Astrocyte (in vitro differentiated cells and primary cell): ENCODE data around the gene FZR1. TPM values are rescaled to one million over a fixed set of nuclear protein-coding genes. Genes with fewer than 3 reads are reported as not detected.
"Not testable (repeated sequence)": the region's sequence is repeated elsewhere in the genome, so short reads cannot be mapped to it uniquely, and the experiment has no call there.

Experiments used
- DNase-seq: peaks from one replicate; pipeline ENCODE4 v3.0.0-alpha.2; 2010; ENCODE audit warnings: low read depth
- FAIRE-seq: peaks from 2 replicates; lab custom pipeline; 2011; peaks lifted over from hg19 to GRCh38; lab: Jason Lieb, UNC
- H2AFZ ChIP-seq: 2 replicates; pipeline ENCODE4 v1.6.0; 2012; ENCODE audit warnings: low read depth, low read length, inconsistent platforms
- H3K27ac ChIP-seq: 2 replicates; pipeline ENCODE4 v1.5.1; 2011; ENCODE audit warnings: low read depth, low read length, inconsistent platforms
- H3K27me3 ChIP-seq: 2 replicates; pipeline ENCODE4 v1.6.0; 2011; ENCODE audit warnings: low read length, inconsistent platforms; ENCODE audit not compliant: insufficient read depth
- H3K36me3 ChIP-seq: 2 replicates; pipeline ENCODE4 v1.5.1; 2011; ENCODE audit warnings: low read length, inconsistent platforms; ENCODE audit not compliant: insufficient read depth
- H3K4me1 ChIP-seq: 2 replicates; pipeline ENCODE4 v1.5.1; 2011; ENCODE audit warnings: low read length, inconsistent platforms; ENCODE audit not compliant: insufficient read depth
- H3K4me2 ChIP-seq: 2 replicates; pipeline ENCODE4 v1.6.0; 2012; ENCODE audit warnings: low read length, inconsistent platforms
- H3K4me3 ChIP-seq: 2 replicates; pipeline ENCODE4 v1.5.1; 2011; ENCODE audit warnings: low read depth, mild to moderate bottlenecking, low read length, inconsistent platforms; ENCODE audit not compliant: insufficient read depth
- H3K79me2 ChIP-seq: 2 replicates; pipeline ENCODE4 v1.6.0; 2012; ENCODE audit warnings: mild to moderate bottlenecking, low read length, inconsistent platforms; ENCODE audit not compliant: insufficient read depth
- H3K9ac ChIP-seq: 2 replicates; pipeline ENCODE4 v1.6.0; 2012; ENCODE audit warnings: mild to moderate bottlenecking, low read length, inconsistent platforms
- H3K9me3 ChIP-seq: 2 replicates; pipeline ENCODE4 v1.5.1; 2012; ENCODE audit warnings: low read depth, mild to moderate bottlenecking, low read length, inconsistent platforms; ENCODE audit not compliant: insufficient read depth
- H4K20me1 ChIP-seq: 2 replicates; pipeline ENCODE4 v1.6.0; 2012; ENCODE audit warnings: low read length, inconsistent platforms; ENCODE audit not compliant: insufficient read depth
- H3K27ac Mint-ChIP-seq: one replicate; pipeline ENCODE4 v1.8.0; 2021; ENCODE audit warnings: mild to moderate bottlenecking, mixed read lengths; ENCODE audit not compliant: unreplicated experiment
- H3K27me3 Mint-ChIP-seq: one replicate; pipeline ENCODE4 v1.8.0; 2021; ENCODE audit warnings: low read depth, mixed read lengths; ENCODE audit not compliant: unreplicated experiment
- H3K36me3 Mint-ChIP-seq: one replicate; pipeline ENCODE4 v1.8.0; 2021; ENCODE audit warnings: low read depth, mixed read lengths; ENCODE audit not compliant: unreplicated experiment
- H3K4me1 Mint-ChIP-seq: one replicate; pipeline ENCODE4 v1.8.0; 2021; ENCODE audit warnings: low read depth, mixed read lengths; ENCODE audit not compliant: unreplicated experiment
- H3K4me3 Mint-ChIP-seq: one replicate; pipeline ENCODE4 v1.8.0; 2021; ENCODE audit warnings: mild to moderate bottlenecking, moderate library complexity, mixed read lengths; ENCODE audit not compliant: unreplicated experiment
- H3K9me3 Mint-ChIP-seq: one replicate; pipeline ENCODE4 v1.8.0; 2021; ENCODE audit warnings: mild to moderate bottlenecking, mixed read lengths; ENCODE audit not compliant: unreplicated experiment
- EZH2 ChIP-seq: IDR thresholded peaks from 2 replicates; pipeline ENCODE4 v1.6.1; 2012; ENCODE audit warnings: mild to moderate bottlenecking, low read length, inconsistent platforms; ENCODE audit not compliant: insufficient read depth
- total RNA-seq: library from RNA; stranded (reverse); gene quantifications from 2 replicates; pipeline ENCODE4 v1.2.1, GENCODE V29; 2021
- TF ChIP-seq, protein P1 (sequence below): IDR thresholded peaks from 2 replicates; pipeline ENCODE4 v1.5.1; 2011; ENCODE audit warnings: low read depth, mild to moderate bottlenecking, inconsistent platforms, low read length, moderate library complexity; ENCODE audit not compliant: insufficient read depth

FZR1 gene
- total RNA-seq, 1 donor from 2014 or later, result 51.8 TPM

DNA sequence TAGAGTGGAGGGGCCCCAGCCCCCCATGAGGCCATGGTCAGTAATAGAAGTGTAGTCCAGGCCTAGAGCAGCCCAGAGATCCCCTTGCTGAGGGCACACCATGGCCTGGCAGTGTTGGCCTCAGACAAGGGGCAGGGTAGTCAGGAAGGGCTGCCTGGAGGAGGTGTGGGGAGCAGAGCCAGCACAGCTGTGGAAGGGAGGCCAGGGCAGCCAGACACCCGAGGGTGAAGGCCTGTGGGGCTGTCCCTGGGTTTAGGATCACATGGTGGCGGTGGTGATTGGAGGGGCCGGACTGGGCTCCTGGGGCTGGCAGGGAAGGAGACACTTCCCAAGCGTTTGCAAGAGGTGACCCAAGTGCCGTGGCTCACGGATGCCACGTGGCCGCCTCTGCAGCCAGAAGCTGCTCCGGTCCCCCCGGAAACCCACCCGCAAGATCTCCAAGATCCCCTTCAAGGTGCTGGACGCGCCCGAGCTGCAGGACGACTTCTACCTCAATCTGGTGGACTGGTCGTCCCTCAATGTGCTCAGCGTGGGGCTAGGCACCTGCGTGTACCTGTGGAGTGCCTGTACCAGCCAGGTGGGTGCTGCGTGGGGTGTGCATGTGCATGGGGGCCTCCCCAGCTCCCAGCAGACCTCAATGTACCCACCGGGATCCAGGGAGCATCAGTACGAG, 21.3 kb downstream of the FZR1 start:
- H4K20me1 ChIP-seq, result peaks cover 59% of the 10 kb centered on the region
- no peak overlapping the region for H3K9ac ChIP-seq
- Mint-ChIP-seq H3K36me3 (peaks cover 6% of the 10 kb centered on the region), H3K9me3 (no peaks in the 10 kb centered on the region), H3K27ac (no peak overlapping the region), H3K27me3 (no peaks in the 10 kb centered on the region), H3K4me1 (no peaks in the 10 kb centered on the region), H3K4me3 (no peak overlapping the region)
- TF ChIP-seq, protein P1, sequence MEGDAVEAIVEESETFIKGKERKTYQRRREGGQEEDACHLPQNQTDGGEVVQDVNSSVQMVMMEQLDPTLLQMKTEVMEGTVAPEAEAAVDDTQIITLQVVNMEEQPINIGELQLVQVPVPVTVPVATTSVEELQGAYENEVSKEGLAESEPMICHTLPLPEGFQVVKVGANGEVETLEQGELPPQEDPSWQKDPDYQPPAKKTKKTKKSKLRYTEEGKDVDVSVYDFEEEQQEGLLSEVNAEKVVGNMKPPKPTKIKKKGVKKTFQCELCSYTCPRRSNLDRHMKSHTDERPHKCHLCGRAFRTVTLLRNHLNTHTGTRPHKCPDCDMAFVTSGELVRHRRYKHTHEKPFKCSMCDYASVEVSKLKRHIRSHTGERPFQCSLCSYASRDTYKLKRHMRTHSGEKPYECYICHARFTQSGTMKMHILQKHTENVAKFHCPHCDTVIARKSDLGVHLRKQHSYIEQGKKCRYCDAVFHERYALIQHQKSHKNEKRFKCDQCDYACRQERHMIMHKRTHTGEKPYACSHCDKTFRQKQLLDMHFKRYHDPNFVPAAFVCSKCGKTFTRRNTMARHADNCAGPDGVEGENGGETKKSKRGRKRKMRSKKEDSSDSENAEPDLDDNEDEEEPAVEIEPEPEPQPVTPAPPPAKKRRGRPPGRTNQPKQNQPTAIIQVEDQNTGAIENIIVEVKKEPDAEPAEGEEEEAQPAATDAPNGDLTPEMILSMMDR, result no peak
- no peak for TF ChIP-seq EZH2
- no peak overlapping the region for H2AFZ ChIP-seq
- no peak overlapping the region for H3K4me2 ChIP-seq
- H3K36me3 ChIP-seq, result peaks cover 4% of the 10 kb centered on the region
- FAIRE-seq, result no peak
- no peaks in the 10 kb centered on the region for H3K4me1 ChIP-seq
- H3K27ac ChIP-seq, result no peak overlapping the region
- DNase-seq, result no peak
- H3K4me3 ChIP-seq, result no peak overlapping the region
- no peaks in the 10 kb centered on the region for H3K27me3 ChIP-seq
- no peaks in the 10 kb centered on the region for H3K9me3 ChIP-seq
- peaks cover 34% of the 10 kb centered on the region for H3K79me2 ChIP-seq

DNA sequence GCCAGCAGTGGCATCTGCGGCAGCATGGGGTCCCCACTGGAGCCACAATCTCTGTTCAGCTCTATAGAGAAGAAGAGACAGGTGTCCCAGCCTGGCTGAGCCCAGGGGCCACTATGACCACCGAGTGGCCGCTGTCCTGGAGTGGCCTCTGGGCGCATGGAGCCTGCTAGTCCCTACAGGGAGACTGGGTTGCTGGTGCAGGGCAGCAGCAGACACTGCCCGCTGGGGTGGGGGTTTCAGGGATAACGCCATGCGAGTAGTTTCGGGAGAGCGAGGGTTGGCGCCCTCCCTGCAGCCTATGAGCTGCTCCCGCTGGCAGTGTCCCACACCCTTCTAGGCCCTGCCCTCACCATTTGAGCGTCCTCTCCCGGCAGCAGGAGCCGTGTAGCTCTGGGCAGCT, 22.0 kb downstream of the FZR1 start:
- Mint-ChIP-seq H3K4me3 (no peak overlapping the region), H3K9me3 (no peaks in the 10 kb centered on the region), H3K27me3 (no peaks in the 10 kb centered on the region), H3K4me1 (no peaks in the 10 kb centered on the region), H3K36me3 (peaks cover 8% of the 10 kb centered on the region), H3K27ac (no peak overlapping the region)
- H3K4me1 ChIP-seq, result no peaks in the 10 kb centered on the region
- H3K4me2 ChIP-seq, result no peak overlapping the region
- peaks cover 4% of the 10 kb centered on the region for H3K36me3 ChIP-seq
- no peak overlapping the region for H3K9ac ChIP-seq
- peaks cover 52% of the 10 kb centered on the region for H4K20me1 ChIP-seq
- no peak overlapping the region for H3K4me3 ChIP-seq
- H3K27ac ChIP-seq, result no peak overlapping the region
- FAIRE-seq (no peak), DNase-seq (no peak)
- no peaks in the 10 kb centered on the region for H3K27me3 ChIP-seq
- no peaks in the 10 kb centered on the region for H3K9me3 ChIP-seq
- peaks cover 28% of the 10 kb centered on the region for H3K79me2 ChIP-seq
- TF ChIP-seq, protein P1, result no peak
- TF ChIP-seq EZH2, result no peak
- no peak overlapping the region for H2AFZ ChIP-seq

DNA sequence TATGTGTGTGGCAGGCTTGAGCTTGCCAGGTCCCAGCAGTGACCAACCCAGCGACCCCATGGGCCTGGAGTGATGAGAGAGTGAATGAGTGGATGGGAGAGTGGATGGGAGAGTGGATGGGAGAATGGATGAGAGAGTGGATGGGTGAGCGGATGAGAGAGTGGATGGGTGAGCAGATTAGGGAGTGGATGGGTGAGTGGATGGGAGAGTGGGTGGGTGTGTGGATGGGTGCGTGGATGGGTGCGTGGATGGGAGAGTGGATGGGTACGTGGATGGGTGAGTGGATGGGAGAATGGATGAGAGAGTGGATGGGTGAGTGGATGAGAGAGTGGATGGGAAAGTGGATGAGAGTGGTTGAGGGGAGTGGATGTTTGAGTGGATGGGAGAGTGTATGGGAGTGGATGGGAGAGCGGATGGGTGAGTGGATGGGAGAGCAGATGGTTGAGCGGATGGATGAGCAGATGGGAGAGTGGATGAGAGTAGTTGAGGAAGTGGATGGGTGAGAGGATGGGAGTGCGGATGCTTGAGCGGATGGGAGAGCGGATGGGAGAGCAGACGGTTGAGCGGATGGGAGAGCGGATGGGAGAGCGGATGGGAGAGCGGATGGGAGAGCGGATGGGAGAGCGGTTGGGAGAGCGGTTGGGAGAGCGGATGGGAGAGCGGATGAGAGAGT, 22.6 kb downstream of the FZR1 start:
- Mint-ChIP-seq H3K4me3 (no peak overlapping the region), H3K9me3 (no peaks in the 10 kb centered on the region), H3K27ac (no peak overlapping the region), H3K27me3 (no peaks in the 10 kb centered on the region), H3K36me3 (peaks cover 8% of the 10 kb centered on the region), H3K4me1 (no peaks in the 10 kb centered on the region)
- Histone ChIP-seq H2AFZ (no peak overlapping the region), H4K20me1 (peaks cover 46% of the 10 kb centered on the region), H3K27ac (no peak overlapping the region), H3K4me3 (no peak overlapping the region), H3K9ac (no peak overlapping the region), H3K9me3 (no peaks in the 10 kb centered on the region), H3K4me2 (no peak overlapping the region), H3K79me2 (peaks cover 22% of the 10 kb centered on the region), H3K27me3 (no peaks in the 10 kb centered on the region), H3K4me1 (no peaks in the 10 kb centered on the region), H3K36me3 (peaks cover 4% of the 10 kb centered on the region)
- TF ChIP-seq EZH2, result no peak
- TF ChIP-seq, protein P1, result no peak
- FAIRE-seq (no peak), DNase-seq (no peak)

DNA sequence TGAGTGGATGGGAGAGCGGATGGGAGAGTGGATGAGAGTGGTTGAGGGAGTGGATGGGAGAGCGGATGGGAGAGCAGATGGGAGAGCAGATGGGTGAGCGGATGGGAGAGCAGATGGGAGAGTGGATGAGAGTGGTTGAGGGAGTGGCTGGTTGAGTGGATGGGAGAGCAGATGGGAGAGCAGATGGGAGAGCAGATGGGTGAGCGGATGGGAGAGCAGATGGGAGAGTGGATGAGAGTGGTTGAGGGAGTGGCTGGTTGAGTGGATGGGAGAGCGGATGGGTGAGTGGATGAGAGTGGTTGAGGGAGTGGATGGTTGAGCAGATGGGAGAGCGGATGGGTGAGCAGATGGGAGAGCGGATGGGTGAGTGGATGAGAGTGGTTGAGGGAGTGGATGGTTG, 23.2 kb downstream of the FZR1 start:
- H3K36me3 ChIP-seq, DNase-seq, H3K36me3 Mint-ChIP-seq, H3K4me3 Mint-ChIP-seq, H3K27me3 ChIP-seq, H3K4me1 ChIP-seq, H2AFZ ChIP-seq, FAIRE-seq, H3K9me3 ChIP-seq, H3K4me3 ChIP-seq, H3K9me3 Mint-ChIP-seq, H3K4me2 ChIP-seq, H3K27ac Mint-ChIP-seq, H3K4me1 Mint-ChIP-seq, H3K27ac ChIP-seq, H3K27me3 Mint-ChIP-seq, H3K9ac ChIP-seq: not testable (repeated sequence)
- peaks cover 40% of the 10 kb centered on the region for H4K20me1 ChIP-seq
- peaks cover 15% of the 10 kb centered on the region for H3K79me2 ChIP-seq
